ENCODE results near the gene OGFOD2.
A peak's percentile ranks its signal among the peaks of the same experiment; 100 is the strongest.

Gene OGFOD2

DNA sequence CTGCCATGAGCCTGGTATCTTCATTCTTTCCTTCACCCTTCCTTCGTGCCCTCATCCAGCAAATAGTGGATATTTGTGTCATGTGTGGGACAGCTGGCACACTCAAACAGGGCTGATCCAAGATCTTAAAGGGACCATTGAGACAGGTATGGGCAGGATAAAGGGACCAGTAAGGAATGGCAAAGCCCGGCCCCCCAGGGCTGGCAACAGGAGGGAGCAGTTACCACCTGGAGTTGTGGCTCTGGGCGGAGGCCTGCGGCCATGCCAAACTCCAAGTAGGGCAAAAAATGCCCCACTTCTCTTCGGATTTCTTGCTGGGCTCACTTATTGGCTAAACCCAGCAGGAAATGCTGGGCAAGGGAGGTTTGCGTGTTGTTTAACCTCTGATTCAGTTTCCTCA is 2.1 kb downstream of the OGFOD2 start:
- TF ChIP-seq POLR2A (IDR thresholded peaks at IDR 0.05; ENCODE audit: low read length) (no peak), GATA1 (IDR thresholded peaks at IDR 0.05; ENCODE audit: low read depth, low read length) (no peak)
- no peak for DNase-seq

DNA sequence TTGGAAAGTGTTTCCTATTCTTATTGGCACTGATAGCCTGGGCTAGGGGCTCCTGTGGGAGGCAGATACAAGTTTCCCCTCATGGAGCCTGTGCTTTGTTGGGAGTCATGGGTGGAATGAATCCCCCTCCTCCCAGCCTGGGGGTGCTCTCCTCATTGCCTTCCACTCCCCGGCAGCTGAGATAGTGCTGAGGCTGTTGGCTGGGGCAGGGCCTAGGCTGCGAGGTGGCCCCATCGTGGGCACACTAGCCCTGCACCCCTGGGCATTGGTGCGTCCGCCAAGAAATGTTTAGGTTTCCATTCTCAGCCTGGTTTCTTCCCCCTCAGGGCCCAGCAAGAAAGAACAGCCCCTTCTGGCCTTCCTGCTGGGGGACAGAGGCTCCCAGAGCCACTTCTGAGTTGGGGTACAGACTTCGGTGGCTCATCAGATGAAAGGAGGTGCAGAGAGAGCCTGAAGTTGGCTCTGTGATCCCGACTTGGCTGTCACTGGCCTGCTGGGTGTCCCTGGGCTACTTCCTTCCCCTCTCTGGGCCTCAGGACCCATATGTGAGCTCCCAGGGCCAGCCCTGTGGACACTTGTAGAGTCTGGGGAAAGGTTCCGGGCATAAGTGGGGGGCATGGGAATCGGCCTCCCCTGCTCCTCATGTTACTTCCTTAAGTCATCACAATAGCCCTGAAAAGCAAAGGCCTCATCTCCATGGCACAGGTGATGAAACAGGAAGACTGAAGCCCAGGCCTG is 2.8 kb downstream of the OGFOD2 start:
- TF ChIP-seq GATA1 (IDR thresholded peaks at IDR 0.05; ENCODE audit: low read depth, low read length) = no peak
- no peak for TF ChIP-seq POLR2A (IDR thresholded peaks at IDR 0.05; ENCODE audit: low read length)
- DNase-seq = no peak

DNA sequence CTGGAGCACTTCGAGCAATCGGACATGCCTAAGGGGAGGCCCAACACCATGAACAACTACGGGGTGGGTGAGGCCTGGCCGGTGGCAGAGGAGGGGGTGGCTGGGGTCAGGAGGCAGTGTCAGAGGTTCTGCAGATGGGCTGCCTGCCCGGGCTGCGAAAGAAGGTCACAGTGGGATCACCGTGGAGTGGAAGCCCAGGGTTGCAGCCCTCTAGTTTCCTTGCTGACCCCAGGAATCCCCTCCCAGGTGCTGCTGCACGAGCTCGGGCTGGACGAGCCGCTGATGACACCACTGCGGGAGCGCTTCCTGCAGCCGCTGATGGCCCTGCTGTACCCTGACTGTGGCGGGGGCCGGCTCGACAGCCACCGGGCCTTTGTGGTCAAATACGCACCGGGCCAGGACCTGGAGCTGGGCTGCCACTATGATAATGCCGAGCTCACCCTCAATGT is 3.5 kb downstream of the OGFOD2 start:
- TF ChIP-seq GATA1 (IDR thresholded peaks at IDR 0.05; ENCODE audit: low read depth, low read length) (no peak), POLR2A (IDR thresholded peaks at IDR 0.05; ENCODE audit: low read length) (no peak)

DNA sequence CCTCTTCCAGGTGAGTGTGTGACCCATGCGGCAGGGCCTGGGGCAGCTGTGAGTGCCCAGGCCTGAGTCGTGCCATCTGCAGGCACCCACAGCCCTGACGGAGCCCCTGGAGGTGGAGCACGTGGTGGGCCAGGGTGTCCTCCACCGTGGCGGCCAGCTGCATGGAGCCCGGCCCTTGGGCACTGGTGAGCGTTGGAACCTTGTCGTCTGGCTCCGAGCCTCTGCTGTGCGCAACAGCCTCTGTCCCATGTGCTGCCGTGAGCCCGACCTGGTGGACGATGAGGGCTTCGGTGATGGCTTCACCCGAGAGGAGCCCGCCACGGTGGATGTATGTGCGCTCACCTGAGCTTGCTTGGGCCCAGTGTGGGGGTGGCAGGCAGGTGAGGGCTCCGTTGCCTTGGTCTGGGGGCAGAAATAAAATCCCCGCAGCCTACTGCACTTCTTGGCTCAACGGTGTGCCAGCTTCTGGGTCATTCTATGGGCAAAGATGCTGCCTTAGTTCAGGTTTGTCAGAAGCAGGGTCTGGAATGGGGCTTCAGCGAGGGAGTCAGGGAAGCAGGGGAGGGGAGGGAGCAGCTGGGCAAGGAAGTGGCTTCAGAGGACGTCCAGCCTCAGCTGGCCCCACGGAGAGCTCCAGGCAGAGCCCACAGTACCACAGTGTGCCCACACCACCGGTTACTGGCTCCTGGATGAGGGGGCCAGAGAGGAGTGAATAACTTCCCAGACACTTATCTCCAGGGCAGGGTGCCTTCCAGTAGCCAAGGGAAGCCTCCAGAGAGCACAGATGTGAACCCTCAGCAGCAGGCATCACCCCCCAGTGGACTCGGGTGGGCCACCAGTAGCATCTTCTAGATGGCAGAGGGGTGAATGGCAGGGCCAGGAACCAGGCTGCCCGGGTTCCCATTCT is 4.2 kb downstream of the OGFOD2 start:
- no peak for TF ChIP-seq GATA1 (IDR thresholded peaks at IDR 0.05; ENCODE audit: low read depth, low read length)
- no peak for TF ChIP-seq POLR2A (IDR thresholded peaks at IDR 0.05; ENCODE audit: low read length)
- no peak for DNase-seq

More for the DNA sequence above, 3.5 kb downstream of the OGFOD2 start:
- DNase-seq = no peak

DNA sequence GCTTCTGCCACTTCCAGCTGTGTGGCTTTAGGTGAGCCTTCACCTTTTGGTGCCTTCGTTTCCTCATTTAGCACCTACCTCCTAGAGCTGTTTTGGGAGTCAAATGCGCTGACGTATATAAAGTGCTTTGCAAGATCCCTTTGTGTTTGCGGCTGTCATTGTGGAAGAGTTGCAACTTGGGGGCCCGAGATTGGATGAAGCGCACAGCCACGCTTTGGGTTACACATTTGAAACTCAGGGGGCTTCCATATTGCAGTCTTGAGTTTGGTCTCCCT is 4.8 kb downstream of the OGFOD2 start:
- TF ChIP-seq GATA1 (IDR thresholded peaks at IDR 0.05; ENCODE audit: low read depth, low read length) = no peak
- TF ChIP-seq POLR2A (IDR thresholded peaks at IDR 0.05; ENCODE audit: low read length) = no peak
- peak in 1 of 2 experiments; percentile 56 for DNase-seq

DNA sequence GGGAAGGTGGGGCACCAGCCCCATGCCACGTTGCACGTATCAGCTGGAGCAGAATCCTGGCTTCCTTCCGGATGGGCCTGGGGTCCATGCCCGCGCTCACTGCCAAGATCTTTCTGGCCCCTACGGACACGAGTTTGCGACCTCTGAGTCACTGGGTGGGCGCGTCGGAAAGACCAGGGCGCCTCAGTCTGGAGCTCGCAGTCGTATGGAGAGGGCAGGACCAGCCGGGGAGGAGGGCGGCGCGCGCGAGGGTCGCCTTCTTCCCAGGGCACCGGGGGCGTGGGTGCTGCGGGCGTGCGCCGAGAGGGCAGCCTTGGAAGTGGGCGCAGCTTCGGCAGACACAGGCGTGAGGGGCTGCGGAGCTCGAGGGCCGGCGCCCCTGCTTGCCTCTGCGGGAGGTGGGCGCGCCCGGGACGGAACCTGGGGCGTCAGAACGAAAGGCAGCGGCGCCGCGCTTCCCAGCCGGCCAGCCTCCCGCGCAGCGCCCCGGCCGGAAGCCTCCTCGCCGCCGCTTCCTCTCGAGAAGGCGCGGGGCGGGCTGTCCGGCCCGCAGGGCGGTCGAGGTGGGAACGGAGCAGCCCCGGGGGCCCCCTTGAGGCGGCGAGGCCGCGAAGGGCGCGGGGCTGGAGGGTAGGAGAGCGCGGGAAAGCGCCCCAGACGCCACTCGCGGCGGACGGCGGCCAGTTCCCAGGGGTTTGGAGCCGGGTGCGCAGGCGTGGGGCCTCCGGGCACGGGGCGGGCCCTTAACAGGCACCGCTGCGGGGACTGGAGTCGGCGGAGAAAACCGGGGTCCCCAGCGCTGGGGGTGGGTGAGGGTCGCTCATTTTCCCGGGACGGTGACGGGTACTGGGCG is 5.4 kb downstream of the OGFOD2 start, which contains the start of gene ARL6IP4:
TSS of gene ARL6IP4 (plus strand) at position 499 of the 853 bp plus-strand sequence. CDS start 459 bp downstream, outside the sequence.
- TF ChIP-seq GATA1 (IDR thresholded peaks at IDR 0.05; ENCODE audit: low read depth, low read length) = no peak
- peak; percentile 70 for TF ChIP-seq POLR2A (IDR thresholded peaks at IDR 0.05; ENCODE audit: low read length)
- DNase-seq = peak; percentile 84 to 89

DNA sequence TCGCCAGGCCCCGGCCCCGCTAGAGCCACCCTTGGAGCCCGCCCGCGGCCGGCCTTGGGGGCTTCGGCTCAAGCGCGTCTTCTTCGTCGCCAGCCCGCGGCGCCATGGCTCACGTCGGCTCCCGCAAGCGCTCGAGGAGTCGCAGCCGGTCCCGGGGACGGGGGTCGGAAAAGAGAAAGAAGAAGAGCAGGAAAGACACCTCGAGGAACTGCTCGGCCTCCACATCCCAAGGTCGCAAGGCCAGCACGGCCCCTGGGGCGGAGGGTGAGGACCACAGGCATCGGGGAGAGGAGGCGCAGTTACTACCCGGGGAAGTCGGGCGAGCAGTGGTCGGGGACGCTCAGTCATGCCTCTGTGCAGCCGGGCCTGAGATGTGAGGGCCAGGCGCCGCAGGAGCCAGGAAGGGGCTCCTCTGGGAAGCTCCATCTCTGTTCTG is 6.0 kb downstream of the OGFOD2 start:
- peak; percentile 63 to 80 for DNase-seq
- TF ChIP-seq GATA1 (IDR thresholded peaks at IDR 0.05; ENCODE audit: low read depth, low read length) = no peak
- no peak for TF ChIP-seq POLR2A (IDR thresholded peaks at IDR 0.05; ENCODE audit: low read length)

DNA sequence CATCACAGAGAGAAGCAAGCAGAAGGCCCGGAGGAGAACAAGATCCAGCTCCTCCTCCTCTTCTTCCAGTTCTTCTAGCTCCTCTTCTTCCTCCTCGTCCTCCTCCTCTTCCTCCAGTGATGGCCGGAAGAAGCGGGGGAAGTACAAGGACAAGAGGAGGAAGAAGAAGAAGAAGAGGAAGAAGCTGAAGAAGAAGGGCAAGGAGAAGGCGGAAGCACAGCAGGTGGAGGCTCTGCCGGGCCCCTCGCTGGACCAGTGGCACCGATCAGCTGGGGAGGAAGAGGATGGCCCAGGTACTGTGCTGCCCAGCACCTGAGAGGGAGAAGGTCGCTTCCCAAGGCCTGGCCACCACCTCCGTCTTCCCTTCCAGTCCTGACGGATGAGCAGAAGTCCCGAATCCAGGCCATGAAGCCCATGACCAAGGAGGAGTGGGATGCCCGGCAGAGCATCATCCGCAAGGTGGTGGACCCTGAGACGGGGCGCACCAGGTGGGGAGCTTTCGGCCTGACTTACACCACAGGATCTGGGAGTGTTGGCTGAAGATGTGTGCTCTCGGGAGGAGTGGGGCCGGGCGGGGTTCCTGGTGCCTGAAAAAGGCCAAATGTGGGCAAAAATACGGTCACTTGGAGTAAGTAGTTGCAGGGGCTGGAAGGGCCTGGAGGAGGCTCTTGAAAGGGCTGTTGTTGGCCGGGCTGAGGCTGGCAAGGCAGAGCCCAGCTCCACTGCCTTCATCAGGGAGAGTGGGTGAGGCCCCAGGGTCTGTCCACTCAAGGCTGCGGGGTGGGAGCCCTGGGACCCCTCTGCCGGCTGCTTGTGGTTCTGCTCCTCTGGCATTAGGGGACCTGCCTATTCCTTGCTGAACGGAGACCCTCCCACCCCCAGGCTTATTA is 6.8 kb downstream of the OGFOD2 start:
- no peak for DNase-seq
- TF ChIP-seq POLR2A (IDR thresholded peaks at IDR 0.05; ENCODE audit: low read length) (no peak), GATA1 (IDR thresholded peaks at IDR 0.05; ENCODE audit: low read depth, low read length) (no peak)

DNA sequence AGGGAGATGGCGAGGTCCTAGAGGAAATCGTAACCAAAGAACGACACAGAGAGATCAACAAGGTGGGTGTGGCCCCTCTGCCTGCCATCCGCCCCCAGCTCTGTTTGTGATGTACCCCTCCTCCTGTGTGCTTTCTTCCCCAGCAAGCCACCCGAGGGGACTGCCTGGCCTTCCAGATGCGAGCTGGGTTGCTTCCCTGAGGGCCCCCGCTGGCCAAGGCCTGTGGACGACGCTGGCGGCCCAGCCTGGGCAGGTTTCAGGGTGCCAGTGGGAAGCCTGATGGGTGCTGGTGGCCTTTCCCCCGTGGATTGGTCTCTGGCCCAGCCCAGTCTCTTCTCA is 7.4 kb downstream of the OGFOD2 start:
- TF ChIP-seq POLR2A (IDR thresholded peaks at IDR 0.05; ENCODE audit: low read length) = no peak
- TF ChIP-seq GATA1 (IDR thresholded peaks at IDR 0.05; ENCODE audit: low read depth, low read length) = no peak
- DNase-seq = no peak

DNA sequence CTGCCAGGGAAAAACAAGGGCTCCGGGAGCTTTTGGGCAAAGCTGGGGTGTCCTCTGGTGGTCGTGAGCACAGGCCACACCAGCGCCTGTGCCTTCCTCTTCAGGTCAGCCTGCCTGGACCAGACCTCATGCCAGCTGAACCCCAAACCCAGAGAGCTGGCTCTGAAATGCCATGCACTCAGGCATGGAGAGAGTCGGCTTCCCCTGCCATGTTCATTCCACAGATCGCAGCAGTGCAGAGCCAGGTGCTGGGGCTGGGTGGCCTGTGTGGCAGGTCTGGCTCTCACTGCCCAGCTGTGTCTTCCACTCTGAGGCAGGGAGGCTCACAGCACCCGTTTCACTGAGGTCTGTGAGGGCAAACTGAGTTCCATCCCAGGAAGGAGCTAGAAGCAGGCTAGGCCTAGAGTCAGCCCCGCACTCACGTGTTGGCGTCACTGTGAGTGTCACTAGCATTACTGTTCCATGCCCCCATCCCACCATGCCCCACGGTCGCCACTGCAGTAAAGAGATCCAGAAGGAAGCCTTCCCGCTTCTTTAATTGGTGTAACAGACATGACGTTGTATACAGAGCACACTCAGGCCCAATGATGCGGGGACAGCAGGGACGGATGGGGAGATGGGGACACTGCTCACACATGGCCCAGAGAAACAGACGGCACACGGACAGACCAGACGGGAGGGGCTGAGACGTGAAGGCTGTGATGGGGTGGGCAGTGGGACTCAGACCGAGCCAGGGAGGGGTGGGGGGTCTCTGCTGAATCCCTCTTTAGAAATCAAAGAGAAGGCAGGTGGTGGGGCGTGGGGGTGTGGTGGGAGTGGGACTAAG is 8.1 kb downstream of the OGFOD2 start:
- no peak for DNase-seq
- TF ChIP-seq GATA1 (IDR thresholded peaks at IDR 0.05; ENCODE audit: low read depth, low read length) (no peak), POLR2A (IDR thresholded peaks at IDR 0.05; ENCODE audit: low read length) (no peak)

DNA sequence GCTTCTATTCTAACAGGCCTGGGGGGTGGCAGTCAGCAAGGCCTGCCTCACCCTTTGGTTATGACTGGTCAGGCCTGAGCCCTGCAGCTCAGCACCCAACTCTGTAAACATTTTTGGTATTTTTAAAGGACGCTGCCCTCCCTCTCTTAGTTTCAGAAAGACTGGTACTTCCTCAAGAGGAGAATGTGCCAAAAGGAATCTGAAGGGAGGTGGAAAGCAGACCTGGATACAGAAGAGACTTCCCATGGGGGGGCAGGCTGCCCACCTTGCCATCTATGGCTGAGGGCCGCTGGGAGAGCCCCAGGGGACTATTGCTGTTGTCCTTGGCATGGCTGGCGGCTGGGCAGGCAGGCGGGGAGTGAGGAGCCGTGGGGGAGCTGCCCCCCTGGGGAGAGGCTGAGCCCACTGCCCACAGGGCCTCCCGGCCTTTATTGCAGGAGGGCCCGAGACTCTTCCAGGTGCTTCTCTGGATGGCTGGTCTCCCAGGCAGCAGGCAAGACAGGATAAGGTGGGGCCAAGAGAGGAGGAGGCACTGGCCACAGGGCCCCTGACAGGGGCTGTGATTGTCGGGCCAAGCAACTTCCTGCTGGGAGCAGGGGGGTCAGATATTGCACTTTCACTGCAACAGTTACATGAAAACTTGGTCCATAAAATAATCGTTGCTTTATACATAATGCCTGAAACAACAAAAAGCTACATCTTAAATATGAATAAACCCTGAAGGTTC is 8.9 kb downstream of the OGFOD2 start:
- no peak for TF ChIP-seq POLR2A (IDR thresholded peaks at IDR 0.05; ENCODE audit: low read length)
- no peak for TF ChIP-seq GATA1 (IDR thresholded peaks at IDR 0.05; ENCODE audit: low read depth, low read length)
- no peak for DNase-seq

Measured in erythroblast (primary cell).